Bladder microvascular endothelial cell (primary cell): ENCODE measurements around the gene INPP5F. TPM values are rescaled to one million over a fixed set of nuclear protein-coding genes. Genes with fewer than 3 reads are reported as not detected.

ENCODE experiments used
- total RNA-seq: library from RNA; depleted of rRNA; stranded (reverse); fragments of >200 nt; gene quantifications from 2 replicates; pipeline ENCODE4 v1.2.3, GENCODE V29; 2014

The INPP5F gene, protein sequence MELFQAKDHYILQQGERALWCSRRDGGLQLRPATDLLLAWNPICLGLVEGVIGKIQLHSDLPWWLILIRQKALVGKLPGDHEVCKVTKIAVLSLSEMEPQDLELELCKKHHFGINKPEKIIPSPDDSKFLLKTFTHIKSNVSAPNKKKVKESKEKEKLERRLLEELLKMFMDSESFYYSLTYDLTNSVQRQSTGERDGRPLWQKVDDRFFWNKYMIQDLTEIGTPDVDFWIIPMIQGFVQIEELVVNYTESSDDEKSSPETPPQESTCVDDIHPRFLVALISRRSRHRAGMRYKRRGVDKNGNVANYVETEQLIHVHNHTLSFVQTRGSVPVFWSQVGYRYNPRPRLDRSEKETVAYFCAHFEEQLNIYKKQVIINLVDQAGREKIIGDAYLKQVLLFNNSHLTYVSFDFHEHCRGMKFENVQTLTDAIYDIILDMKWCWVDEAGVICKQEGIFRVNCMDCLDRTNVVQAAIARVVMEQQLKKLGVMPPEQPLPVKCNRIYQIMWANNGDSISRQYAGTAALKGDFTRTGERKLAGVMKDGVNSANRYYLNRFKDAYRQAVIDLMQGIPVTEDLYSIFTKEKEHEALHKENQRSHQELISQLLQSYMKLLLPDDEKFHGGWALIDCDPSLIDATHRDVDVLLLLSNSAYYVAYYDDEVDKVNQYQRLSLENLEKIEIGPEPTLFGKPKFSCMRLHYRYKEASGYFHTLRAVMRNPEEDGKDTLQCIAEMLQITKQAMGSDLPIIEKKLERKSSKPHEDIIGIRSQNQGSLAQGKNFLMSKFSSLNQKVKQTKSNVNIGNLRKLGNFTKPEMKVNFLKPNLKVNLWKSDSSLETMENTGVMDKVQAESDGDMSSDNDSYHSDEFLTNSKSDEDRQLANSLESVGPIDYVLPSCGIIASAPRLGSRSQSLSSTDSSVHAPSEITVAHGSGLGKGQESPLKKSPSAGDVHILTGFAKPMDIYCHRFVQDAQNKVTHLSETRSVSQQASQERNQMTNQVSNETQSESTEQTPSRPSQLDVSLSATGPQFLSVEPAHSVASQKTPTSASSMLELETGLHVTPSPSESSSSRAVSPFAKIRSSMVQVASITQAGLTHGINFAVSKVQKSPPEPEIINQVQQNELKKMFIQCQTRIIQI
- total RNA-seq = 11.5 and 15.9 TPM in 2 replicates

DNA sequence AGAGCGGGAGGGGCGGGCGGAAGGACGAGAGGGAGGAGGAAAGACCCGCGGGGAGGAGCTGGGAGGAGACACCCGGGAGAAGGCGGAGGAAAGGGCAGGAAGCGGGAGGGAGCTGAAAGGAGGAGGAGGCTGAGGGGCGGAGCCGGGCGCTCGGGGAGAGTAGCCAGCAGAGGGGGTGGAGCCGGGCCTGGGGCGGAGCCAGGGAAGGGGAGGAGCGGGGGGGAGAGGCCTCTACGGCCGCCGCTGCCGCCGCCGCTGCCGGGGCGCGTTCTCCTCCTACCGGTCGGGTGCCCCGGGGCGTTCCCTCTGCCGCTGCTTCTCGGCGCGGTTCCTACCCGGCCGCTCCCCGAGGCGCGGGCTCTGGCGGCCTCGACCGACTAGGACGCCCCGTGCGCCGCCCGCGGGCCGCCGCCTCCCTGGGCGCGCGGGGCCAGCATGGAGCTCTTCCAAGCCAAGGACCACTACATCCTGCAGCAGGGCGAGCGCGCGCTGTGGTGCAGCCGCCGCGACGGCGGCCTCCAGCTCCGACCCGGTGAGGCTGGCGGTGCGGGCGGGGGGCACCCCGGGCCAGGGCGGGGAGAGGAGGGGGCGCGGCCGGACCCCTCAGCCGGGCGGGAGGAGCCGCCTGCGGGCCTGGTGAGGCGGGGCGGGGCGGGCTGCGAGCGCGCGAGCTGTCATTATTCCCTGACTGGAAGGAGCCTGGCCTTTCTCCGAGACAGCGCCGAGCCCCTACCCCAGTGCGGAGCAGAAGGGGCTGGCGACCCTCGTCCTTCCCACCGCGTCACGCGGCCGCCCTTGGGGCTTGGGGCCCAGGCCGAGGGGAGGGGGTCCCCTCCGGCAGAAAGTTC is at the start of gene INPP5F:
Gene INPP5F (plus strand): TSS at position 223 of the 848 bp plus-strand sequence. CDS start 213 bp downstream, at position 436.

DNA sequence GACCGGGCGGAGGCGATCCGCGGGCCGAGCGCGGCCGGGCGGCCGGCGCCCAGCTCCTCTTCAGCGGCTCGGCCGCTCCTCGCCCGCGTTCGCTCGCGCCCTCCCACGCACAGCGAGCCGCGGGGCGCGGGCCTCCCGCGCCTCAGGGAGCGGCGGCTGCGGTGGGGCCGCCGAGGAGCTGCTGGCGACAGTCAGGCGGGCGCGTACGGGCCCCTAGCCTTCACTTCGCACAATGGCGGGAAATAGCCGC is 146.7 kb downstream of the INPP5F start, which contains the start of gene MCMBP:
Gene MCMBP (minus strand): TSS at position 234 of the 250 bp plus-strand sequence. CDS start 259 bp downstream, outside the sequence.

Other genes with a start within 250 kb of the INPP5F start
- gene RGS10, start 183.3 kb upstream of the INPP5F start, total RNA-seq = 5.9 and 15.5 TPM in 2 replicates
- gene TIAL1, start 129.1 kb upstream of the INPP5F start, total RNA-seq = 13.6 and 49.8 TPM in 2 replicates
- gene BAG3, start 74.7 kb upstream of the INPP5F start, total RNA-seq = 7.9 and 10.3 TPM in 2 replicates
- 41.8 and 73.3 TPM in 2 replicates for gene MCMBP, start 146.8 kb downstream of the INPP5F start, total RNA-seq
- 22.0 and 42.6 TPM in 2 replicates for gene SEC23IP, start 166.7 kb downstream of the INPP5F start, total RNA-seq